BE2C (cell line): ENCODE results near the gene GSS.

Source experiments
- DNase-seq: peaks from one replicate; pipeline ENCODE4 v3.0.0-alpha.2; 2020
- H3K27me3 ChIP-seq: fragments of 250-450 bp; sonication (Bioruptor Pico); 2 replicates; pipeline ENCODE4 v1.5.1; 2020; ENCODE audit warnings: mild to moderate bottlenecking
- H3K36me3 ChIP-seq: fragments of 250-450 bp; sonication (Bioruptor Pico); 2 replicates; pipeline ENCODE4 v1.5.1; 2020; ENCODE audit warnings: mild to moderate bottlenecking
- H3K4me1 ChIP-seq: fragments of 250-450 bp; sonication (Bioruptor Pico); 2 replicates; pipeline ENCODE4 v1.5.1; 2020
- H3K4me3 ChIP-seq: 2 replicates; pipeline ENCODE4 v1.5.1; 2011; ENCODE audit warnings: low read depth, low read length
- H3K9me3 ChIP-seq: fragments of 250-450 bp; sonication (Bioruptor Pico); 2 replicates; pipeline ENCODE4 v1.5.1; 2020
- CTCF ChIP-seq: IDR thresholded peaks from 2 replicates; pipeline ENCODE4 v1.5.1; 2012; ENCODE audit warnings: mild to moderate bottlenecking, low read depth, low read length

Gene GSS

DNA sequence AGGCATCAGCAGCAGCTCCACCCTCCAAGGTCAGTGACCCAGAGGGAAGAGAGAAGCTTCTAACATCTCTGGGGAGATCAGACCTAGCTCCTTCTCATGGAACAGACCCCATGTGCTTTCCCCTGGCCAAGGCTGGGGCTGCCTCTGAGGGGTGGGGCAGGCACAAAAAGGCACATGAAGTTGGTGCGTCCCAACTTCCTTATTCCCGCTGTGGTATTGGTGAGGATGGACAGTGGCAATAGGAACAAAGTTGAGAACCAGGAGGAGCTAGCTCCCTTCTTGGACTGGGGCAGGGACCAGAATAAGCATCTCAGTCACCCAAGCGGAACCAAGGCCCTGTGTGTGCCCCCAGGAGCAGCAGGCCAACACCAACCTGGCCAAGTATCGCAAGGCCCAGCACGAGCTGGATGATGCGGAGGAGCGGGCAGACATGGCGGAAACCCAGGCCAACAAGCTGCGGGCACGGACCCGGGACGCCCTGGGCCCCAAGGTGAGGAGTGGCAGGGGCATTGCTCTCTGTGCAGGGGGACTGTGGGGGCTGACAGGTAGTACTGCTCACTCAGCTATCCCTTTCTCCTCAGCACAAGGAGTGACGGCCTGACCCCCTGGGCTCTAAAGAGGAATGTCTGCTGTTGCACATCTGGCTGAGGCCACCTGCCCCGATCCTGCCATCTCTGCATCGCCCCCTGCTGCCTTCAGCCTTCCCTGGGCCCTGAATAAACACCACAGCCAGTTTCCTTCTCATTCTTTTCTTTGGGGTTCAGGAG lies 46.2 kb upstream of the GSS start:
- TF ChIP-seq CTCF: peak; percentile 48
- H3K27me3 ChIP-seq: no peaks in the 10 kb centered on the region
- DNase-seq: no peak
- H3K4me3 ChIP-seq: no peak overlapping the region
- H3K36me3 ChIP-seq: peaks cover 57% of the 10 kb centered on the region
- no peaks in the 10 kb centered on the region for H3K9me3 ChIP-seq
- peaks cover 4% of the 10 kb centered on the region; the same call in 1 of the 2 replicates for H3K4me1 ChIP-seq

GRCh38 chr20:35000922-35001595 lies 45.5 kb upstream of the GSS start:
- DNase-seq: no peak
- peaks cover 54% of the 10 kb centered on the region for H3K36me3 ChIP-seq
- no peak overlapping the region for H3K4me3 ChIP-seq
- peaks cover 4% of the 10 kb centered on the region; the same call in 1 of the 2 replicates for H3K4me1 ChIP-seq
- no peak for TF ChIP-seq CTCF
- H3K9me3 ChIP-seq: no peaks in the 10 kb centered on the region
- no peaks in the 10 kb centered on the region for H3K27me3 ChIP-seq

DNA sequence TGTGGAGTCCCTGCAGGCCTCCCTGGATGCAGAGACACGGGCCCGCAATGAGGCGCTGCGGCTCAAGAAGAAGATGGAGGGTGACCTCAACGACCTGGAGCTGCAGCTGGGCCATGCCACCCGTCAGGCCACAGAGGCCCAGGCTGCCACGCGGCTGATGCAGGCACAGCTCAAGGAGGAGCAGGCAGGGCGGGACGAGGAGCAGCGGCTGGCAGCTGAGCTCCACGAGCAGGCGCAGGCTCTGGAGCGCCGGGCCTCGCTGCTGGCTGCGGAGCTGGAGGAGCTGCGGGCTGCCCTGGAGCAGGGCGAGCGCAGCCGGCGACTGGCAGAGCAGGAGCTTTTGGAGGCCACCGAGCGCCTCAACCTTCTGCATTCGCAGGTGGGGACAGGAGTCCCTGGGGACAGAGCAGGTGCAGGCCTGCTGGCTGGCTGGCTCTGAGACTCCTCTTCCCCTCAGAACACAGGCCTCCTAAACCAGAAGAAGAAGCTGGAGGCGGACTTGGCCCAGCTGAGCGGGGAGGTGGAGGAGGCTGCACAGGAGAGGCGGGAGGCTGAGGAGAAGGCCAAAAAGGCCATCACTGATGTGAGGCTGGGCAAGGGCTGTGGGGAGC lies 44.8 kb upstream of the GSS start:
- TF ChIP-seq CTCF: no peak
- Histone ChIP-seq H3K27me3 (no peaks in the 10 kb centered on the region), H3K4me1 (peaks cover 4% of the 10 kb centered on the region; the same call in 1 of the 2 replicates), H3K36me3 (peaks cover 50% of the 10 kb centered on the region), H3K9me3 (no peaks in the 10 kb centered on the region), H3K4me3 (no peak overlapping the region)
- no peak for DNase-seq

DNA sequence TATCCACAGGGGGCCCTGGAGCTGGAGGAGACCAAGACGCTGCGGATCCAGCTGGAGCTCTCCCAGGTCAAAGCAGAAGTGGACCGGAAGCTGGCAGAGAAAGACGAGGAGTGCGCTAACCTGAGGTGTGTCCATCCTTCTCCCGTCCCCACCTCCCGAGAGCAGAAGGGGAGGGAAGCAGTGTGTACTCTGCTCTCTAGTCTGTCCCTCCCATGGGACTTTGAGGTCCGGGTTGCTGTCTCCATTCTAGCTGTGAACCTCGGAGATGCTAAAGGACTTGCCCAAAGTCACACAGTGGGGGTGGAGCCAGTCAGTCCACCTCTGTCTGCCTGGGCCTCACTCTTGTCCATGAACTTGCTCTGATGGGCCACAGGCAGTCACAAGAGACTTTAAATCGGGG lies 44.2 kb upstream of the GSS start:
- no peak overlapping the region for H3K4me3 ChIP-seq
- no peak for DNase-seq
- no peaks in the 10 kb centered on the region for H3K27me3 ChIP-seq
- H3K4me1 ChIP-seq: peaks cover 4% of the 10 kb centered on the region; the same call in 1 of the 2 replicates
- TF ChIP-seq CTCF: no peak
- no peaks in the 10 kb centered on the region for H3K9me3 ChIP-seq
- peaks cover 45% of the 10 kb centered on the region for H3K36me3 ChIP-seq

- peaks cover 38% of the 10 kb centered on the region for H3K36me3 ChIP-seq
- no peak for TF ChIP-seq CTCF
Measured at GRCh38 chr20:34999021-34999451, 43.4 kb upstream of the GSS start.

More at GRCh38 chr20:34999021-34999451, 43.4 kb upstream of the GSS start:
- H3K27me3 ChIP-seq: no peaks in the 10 kb centered on the region
- H3K9me3 ChIP-seq: no peaks in the 10 kb centered on the region
- H3K4me1 ChIP-seq: peaks cover 4% of the 10 kb centered on the region; the same call in 1 of the 2 replicates
- no peak overlapping the region for H3K4me3 ChIP-seq
- DNase-seq: no peak
